Measurements from ENCODE around the gene LRRC46. TPM values are rescaled to one million over a fixed set of nuclear protein-coding genes. Genes with fewer than 3 reads are reported as not detected.

The LRRC46 gene
- total and polyA plus RNA-seq, 2 of the 13 experiments (the other 11 are each of a cell fraction or from before 2014, with no cell fraction given) = 0.09 TPM

DNA sequence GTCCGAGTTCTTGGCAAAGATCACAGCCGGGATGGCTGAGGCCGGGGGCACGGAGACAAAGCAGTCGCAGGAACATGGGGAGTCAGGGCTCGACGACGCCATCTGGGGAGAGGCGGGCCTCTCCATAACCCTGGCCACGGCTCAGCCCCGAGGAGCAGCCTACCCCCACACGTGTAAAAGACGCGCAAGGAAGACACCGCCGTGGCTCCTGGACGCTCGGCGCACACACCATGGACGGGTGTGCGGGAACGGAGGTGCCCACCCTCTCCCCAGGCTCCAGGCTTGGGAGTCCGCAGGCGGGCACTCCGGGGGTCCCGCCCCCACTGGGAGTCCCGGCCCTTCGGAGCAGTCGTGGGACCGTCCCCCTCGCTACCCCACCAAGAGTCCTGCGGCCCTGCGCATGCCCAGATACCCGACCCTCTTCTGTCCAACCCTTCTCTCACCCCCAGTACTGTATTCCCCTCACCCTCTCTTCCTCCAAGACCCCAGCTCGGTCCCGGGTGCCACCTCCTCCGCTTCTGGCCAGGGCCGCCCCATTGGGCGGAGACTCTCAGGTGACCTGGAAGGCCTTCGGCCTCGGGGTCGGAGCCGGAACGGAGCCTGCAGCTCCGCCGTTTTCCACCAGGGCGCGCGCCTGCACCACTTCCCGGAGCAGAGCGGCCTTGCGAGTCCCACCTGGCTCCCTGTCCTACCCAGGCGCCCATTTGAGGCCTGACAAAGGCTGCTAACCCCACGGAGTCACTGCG, 9.4 kb downstream of the LRRC46 start, which contains the start of gene SCRN2 (continued):
- TF ChIP-seq, protein P1, sequence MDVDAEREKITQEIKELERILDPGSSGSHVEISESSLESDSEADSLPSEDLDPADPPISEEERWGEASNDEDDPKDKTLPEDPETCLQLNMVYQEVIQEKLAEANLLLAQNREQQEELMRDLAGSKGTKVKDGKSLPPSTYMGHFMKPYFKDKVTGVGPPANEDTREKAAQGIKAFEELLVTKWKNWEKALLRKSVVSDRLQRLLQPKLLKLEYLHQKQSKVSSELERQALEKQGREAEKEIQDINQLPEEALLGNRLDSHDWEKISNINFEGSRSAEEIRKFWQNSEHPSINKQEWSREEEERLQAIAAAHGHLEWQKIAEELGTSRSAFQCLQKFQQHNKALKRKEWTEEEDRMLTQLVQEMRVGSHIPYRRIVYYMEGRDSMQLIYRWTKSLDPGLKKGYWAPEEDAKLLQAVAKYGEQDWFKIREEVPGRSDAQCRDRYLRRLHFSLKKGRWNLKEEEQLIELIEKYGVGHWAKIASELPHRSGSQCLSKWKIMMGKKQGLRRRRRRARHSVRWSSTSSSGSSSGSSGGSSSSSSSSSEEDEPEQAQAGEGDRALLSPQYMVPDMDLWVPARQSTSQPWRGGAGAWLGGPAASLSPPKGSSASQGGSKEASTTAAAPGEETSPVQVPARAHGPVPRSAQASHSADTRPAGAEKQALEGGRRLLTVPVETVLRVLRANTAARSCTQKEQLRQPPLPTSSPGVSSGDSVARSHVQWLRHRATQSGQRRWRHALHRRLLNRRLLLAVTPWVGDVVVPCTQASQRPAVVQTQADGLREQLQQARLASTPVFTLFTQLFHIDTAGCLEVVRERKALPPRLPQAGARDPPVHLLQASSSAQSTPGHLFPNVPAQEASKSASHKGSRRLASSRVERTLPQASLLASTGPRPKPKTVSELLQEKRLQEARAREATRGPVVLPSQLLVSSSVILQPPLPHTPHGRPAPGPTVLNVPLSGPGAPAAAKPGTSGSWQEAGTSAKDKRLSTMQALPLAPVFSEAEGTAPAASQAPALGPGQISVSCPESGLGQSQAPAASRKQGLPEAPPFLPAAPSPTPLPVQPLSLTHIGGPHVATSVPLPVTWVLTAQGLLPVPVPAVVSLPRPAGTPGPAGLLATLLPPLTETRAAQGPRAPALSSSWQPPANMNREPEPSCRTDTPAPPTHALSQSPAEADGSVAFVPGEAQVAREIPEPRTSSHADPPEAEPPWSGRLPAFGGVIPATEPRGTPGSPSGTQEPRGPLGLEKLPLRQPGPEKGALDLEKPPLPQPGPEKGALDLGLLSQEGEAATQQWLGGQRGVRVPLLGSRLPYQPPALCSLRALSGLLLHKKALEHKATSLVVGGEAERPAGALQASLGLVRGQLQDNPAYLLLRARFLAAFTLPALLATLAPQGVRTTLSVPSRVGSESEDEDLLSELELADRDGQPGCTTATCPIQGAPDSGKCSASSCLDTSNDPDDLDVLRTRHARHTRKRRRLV (CRISPR knock-in tag; IDR thresholded peaks at IDR 0.05) = peak; percentile 94
- TF ChIP-seq TBL1XR1 (IDR thresholded peaks at IDR 0.05; ENCODE audit: borderline replicate concordance, low read length, partially characterized antibody) (no peak), ZBTB20 (CRISPR knock-in tag; IDR thresholded peaks at IDR 0.05; ENCODE audit: borderline replicate concordance, low read depth) (peak; percentile 60; the same call in 1 of the 2 replicates), KLF15 (CRISPR knock-in tag; IDR thresholded peaks at IDR 0.05; ENCODE audit: borderline replicate concordance) (peak; percentile 27; the same call in 1 of the 2 replicates), GTF2F1 (IDR thresholded peaks at IDR 0.05; ENCODE audit: low read length) (no peak), ZFP36 (IDR thresholded peaks at IDR 0.05; ENCODE audit: borderline replicate concordance, low read depth, low read length, partially characterized antibody) (no peak), ZNF234 (CRISPR knock-in tag; conservative IDR thresholded peaks at IDR 0.05) (no peak), ZNF44 (CRISPR knock-in tag; IDR thresholded peaks at IDR 0.05) (peak; percentile 90), ARID2 (CRISPR knock-in tag; IDR thresholded peaks at IDR 0.05; ENCODE audit: borderline replicate concordance) (peak; percentile 37; the same call in 1 of the 2 replicates), NR1H2 (CRISPR knock-in tag; IDR thresholded peaks at IDR 0.05; ENCODE audit: borderline replicate concordance, low read depth) (no peak), PHB2 (IDR thresholded peaks at IDR 0.05; ENCODE audit: partially characterized antibody) (no peak), TAF15 (IDR thresholded peaks at IDR 0.05; ENCODE audit: low read depth, low read length, poor library complexity, severe bottlenecking) (no peak), ZNF7 (CRISPR knock-in tag; IDR thresholded peaks at IDR 0.05) (no peak), MIXL1 (CRISPR knock-in tag; IDR thresholded peaks at IDR 0.05) (no peak)
- TF ChIP-seq, protein P2, sequence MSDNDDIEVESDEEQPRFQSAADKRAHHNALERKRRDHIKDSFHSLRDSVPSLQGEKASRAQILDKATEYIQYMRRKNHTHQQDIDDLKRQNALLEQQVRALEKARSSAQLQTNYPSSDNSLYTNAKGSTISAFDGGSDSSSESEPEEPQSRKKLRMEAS (IDR thresholded peaks at IDR 0.05) = peak; percentile 81
- TF ChIP-seq, protein P3, sequence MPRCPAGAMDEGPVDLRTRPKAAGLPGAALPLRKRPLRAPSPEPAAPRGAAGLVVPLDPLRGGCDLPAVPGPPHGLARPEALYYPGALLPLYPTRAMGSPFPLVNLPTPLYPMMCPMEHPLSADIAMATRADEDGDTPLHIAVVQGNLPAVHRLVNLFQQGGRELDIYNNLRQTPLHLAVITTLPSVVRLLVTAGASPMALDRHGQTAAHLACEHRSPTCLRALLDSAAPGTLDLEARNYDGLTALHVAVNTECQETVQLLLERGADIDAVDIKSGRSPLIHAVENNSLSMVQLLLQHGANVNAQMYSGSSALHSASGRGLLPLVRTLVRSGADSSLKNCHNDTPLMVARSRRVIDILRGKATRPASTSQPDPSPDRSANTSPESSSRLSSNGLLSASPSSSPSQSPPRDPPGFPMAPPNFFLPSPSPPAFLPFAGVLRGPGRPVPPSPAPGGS (CRISPR knock-in tag; IDR thresholded peaks at IDR 0.05) = no peak; the same call in 1 of the 2 replicates
- TF ChIP-seq, protein P4, sequence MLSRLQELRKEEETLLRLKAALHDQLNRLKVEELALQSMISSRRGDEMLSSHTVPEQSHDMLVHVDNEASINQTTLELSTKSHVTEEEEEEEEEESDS (CRISPR knock-in tag; IDR thresholded peaks at IDR 0.05; ENCODE audit: borderline replicate concordance) = no peak
- TF ChIP-seq, protein P5, sequence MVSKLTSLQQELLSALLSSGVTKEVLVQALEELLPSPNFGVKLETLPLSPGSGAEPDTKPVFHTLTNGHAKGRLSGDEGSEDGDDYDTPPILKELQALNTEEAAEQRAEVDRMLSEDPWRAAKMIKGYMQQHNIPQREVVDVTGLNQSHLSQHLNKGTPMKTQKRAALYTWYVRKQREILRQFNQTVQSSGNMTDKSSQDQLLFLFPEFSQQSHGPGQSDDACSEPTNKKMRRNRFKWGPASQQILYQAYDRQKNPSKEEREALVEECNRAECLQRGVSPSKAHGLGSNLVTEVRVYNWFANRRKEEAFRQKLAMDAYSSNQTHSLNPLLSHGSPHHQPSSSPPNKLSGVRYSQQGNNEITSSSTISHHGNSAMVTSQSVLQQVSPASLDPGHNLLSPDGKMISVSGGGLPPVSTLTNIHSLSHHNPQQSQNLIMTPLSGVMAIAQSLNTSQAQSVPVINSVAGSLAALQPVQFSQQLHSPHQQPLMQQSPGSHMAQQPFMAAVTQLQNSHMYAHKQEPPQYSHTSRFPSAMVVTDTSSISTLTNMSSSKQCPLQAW (CRISPR knock-in tag; IDR thresholded peaks at IDR 0.05) = peak; percentile 74
- TF ChIP-seq, protein P6, sequence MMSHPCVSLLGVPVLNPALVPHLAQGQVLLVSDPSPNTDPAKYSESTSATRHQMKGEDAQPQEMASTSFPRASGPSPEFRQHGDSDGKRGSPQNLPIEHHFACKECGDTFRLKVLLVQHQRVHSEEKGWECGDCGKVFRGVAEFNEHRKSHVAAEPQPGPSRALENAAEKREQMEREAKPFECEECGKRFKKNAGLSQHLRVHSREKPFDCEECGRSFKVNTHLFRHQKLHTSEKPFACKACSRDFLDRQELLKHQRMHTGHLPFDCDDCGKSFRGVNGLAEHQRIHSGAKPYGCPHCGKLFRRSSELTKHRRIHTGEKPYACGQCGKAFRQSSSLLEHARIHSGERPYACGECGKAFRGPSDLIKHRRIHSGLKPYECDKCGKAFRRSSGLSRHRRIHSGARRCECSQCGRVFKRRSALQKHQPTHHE (CRISPR knock-in tag; IDR thresholded peaks at IDR 0.05; ENCODE audit: borderline replicate concordance) = peak; percentile 63; the same call in 1 of the 2 replicates

Measured in HepG2 (cell line).